Liver (tissue), 9 donors: ENCODE measurements around the gene FAT4. TPM values are rescaled to one million over a fixed set of nuclear protein-coding genes. Genes with fewer than 3 reads are reported as not detected.
A peak's percentile ranks its signal among the peaks of the same experiment; 100 is the strongest.

Experiments
- DNase-seq: peaks from one replicate; pipeline ENCODE4 v3.0.0-alpha.2; 2017; ENCODE audit warnings: low spot score
- H3K27ac ChIP-seq, 2 donors: one replicate each; pipeline ENCODE4 v1.7.0; 2013; ENCODE audit warnings: inconsistent platforms in 2 of 2, low read length in 2 of 2, control low read depth in 1 of 2, low read depth in 1 of 2, mild to moderate bottlenecking in 1 of 2
- H3K27me3 ChIP-seq, 4 donors: one replicate each; pipeline versions ENCODE4 v1.6.1 to v1.7.0; 2013; ENCODE audit warnings: low read length in 3 of 4, inconsistent platforms in 1 of 4, mild to moderate bottlenecking in 1 of 4, moderate library complexity in 1 of 4; ENCODE audit not compliant: control insufficient read depth in 4 of 4, insufficient read depth in 4 of 4
- H3K36me3 ChIP-seq, 4 donors: one replicate each; pipeline versions ENCODE4 v1.6.1 to v1.7.0; 2013; ENCODE audit warnings: low read length in 3 of 4, mild to moderate bottlenecking in 3 of 4, low read depth in 1 of 4, moderate library complexity in 1 of 4; ENCODE audit not compliant: control insufficient read depth in 4 of 4, insufficient read depth in 3 of 4
- H3K4me1 ChIP-seq, 4 donors: one replicate each; pipeline versions ENCODE4 v1.6.1 to v1.7.0; 2013; ENCODE audit warnings: low read length in 3 of 4, mild to moderate bottlenecking in 3 of 4, moderate library complexity in 1 of 4; ENCODE audit not compliant: control insufficient read depth in 4 of 4, insufficient read depth in 4 of 4
- H3K4me3 ChIP-seq, 3 donors: one replicate each; pipeline versions ENCODE4 v1.6.1 to v1.7.0; 2013; ENCODE audit warnings: low read length in 3 of 3, control low read depth in 1 of 3, low read depth in 1 of 3, mild to moderate bottlenecking in 1 of 3
- H3K9ac ChIP-seq, 2 donors: one replicate each; pipeline ENCODE4 v1.7.0; 2013; ENCODE audit warnings: low read length in 2 of 2, mild to moderate bottlenecking in 2 of 2, moderate library complexity in 2 of 2, control low read depth in 1 of 2, low read depth in 1 of 2
- H3K9me3 ChIP-seq, 4 donors: one replicate each; pipeline versions ENCODE4 v1.6.1 to v1.7.0; 2013; ENCODE audit warnings: low read length in 3 of 4; ENCODE audit not compliant: control insufficient read depth in 4 of 4
- EGR1 ChIP-seq, 2 donors: IDR thresholded peaks; 2 replicates each; pipeline ENCODE4 v1.6.1; 2016 to 2018; ENCODE audit warnings: antibody characterized with exemption in 2 of 2, low read depth in 2 of 2
- FOXA2 ChIP-seq: IDR thresholded peaks from 2 replicates; pipeline ENCODE4 v1.6.1; 2016; ENCODE audit warnings: antibody characterized with exemption
- GABPA ChIP-seq, 2 donors: IDR thresholded peaks in 1 of 2; conservative IDR thresholded peaks in 1 of 2; 2 replicates each; pipeline ENCODE4 v1.6.1; 2016; ENCODE audit warnings: antibody characterized with exemption in 2 of 2, mild to moderate bottlenecking in 1 of 2, moderate library complexity in 1 of 2
- HNF4A ChIP-seq, 2 donors: conservative IDR thresholded peaks; 2 replicates each; pipeline ENCODE4 v1.6.1; 2016; ENCODE audit warnings: antibody characterized with exemption in 2 of 2, mild to moderate bottlenecking in 2 of 2
- JUND ChIP-seq, 2 donors: IDR thresholded peaks; 2 replicates each; pipeline ENCODE4 v1.6.1; 2016; ENCODE audit warnings: antibody characterized with exemption in 2 of 2
- NR2F2 ChIP-seq: IDR thresholded peaks from 2 replicates; pipeline ENCODE4 v1.6.1; 2016; ENCODE audit warnings: antibody characterized with exemption
- RAD21 ChIP-seq, 2 donors: IDR thresholded peaks; 2 replicates each; pipeline ENCODE4 v1.6.1; 2016; ENCODE audit warnings: antibody characterized with exemption in 2 of 2, mild to moderate bottlenecking in 2 of 2
- RXRA ChIP-seq, 2 donors: IDR thresholded peaks; 2 replicates each; pipeline ENCODE4 v1.6.1; 2017 to 2018; ENCODE audit warnings: antibody characterized with exemption in 2 of 2, mild to moderate bottlenecking in 1 of 2
- SP1 ChIP-seq: IDR thresholded peaks from 2 replicates; pipeline ENCODE4 v1.6.1; 2018; ENCODE audit warnings: antibody characterized with exemption, mild to moderate bottlenecking
- TAF1 ChIP-seq: conservative IDR thresholded peaks from 2 replicates; pipeline ENCODE4 v1.6.1; 2016; ENCODE audit warnings: antibody characterized with exemption, mild to moderate bottlenecking
- YY1 ChIP-seq: IDR thresholded peaks from 2 replicates; pipeline ENCODE4 v1.6.1; 2016; ENCODE audit warnings: antibody characterized with exemption, mild to moderate bottlenecking
- WGBS: extraction: QIAGEN DNeasy Blood & Tissue Kit; methylation state at CpG from one replicate; pipeline ENCODE4 v1.1.7; 2013; 5-methylcytosine and 5-hydroxymethylcytosine counted together
- polyA plus RNA-seq, 2 donors: library from polyadenylated mRNA; stranded (reverse) in 1 of 2; unstranded in 1 of 2; fragments of 200-250 nt in 1 of 2; fragments of >200 nt in 1 of 2; fragmentation: Nextera tagmentation in 1 of 2; extraction: Ambion mirVana in 1 of 2; gene quantifications; one replicate each; pipeline versions ENCODE4 v1.2.1 to v1.2.3, GENCODE V29; 2013 to 2015
- total RNA-seq, 2 donors: library from RNA; depleted of rRNA; stranded (reverse); fragments of >200 nt; gene quantifications; one replicate each; pipeline ENCODE4 v1.2.3, GENCODE V29; 2014
- TF ChIP-seq, protein P1 (sequence below): fragments of 150-350 bp; IDR thresholded peaks from 2 replicates; pipeline ENCODE4 v1.5.1; 2017; ENCODE audit warnings: improper control_type of control experiment, low read depth, low read length; ENCODE audit not compliant: missing input control
- TF ChIP-seq, protein P2 (sequence below): IDR thresholded peaks from 2 replicates; pipeline ENCODE4 v1.6.1; 2016; ENCODE audit warnings: antibody characterized with exemption, mild to moderate bottlenecking
- TF ChIP-seq, protein P3 (sequence below): IDR thresholded peaks from 2 replicates; pipeline ENCODE4 v1.6.1; 2016; ENCODE audit warnings: antibody characterized with exemption
- TF ChIP-seq, protein P4 (sequence below): IDR thresholded peaks from 2 replicates; pipeline ENCODE4 v1.6.1; 2016; ENCODE audit warnings: antibody characterized with exemption
- donor health status: healthy.
- donor health status: healthy.
- donor health status: healthy.
- donor health status: healthy.
- donor health status: healthy.

Gene FAT4
- total and polyA plus RNA-seq, 4 donors, result 0.90 to 11.5 (median 4.1) TPM

DNA sequence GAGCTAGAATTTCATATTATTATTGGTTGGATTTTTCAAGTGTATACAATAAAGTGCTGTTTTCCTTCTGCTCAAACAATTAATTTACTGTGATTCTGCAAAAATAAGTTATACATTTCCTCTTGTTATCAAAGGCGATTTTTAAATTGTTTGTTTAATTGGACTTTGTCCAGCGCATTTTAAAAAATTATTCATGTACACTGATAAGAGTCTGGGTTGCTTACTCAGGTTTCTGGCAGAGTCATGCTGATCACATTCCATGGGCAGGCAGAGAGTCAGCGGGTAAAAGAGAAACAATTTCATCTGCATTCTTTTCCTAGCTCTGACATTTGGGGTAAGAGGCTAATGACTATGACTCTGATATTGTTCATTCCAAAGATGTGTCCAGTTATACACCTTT, 8.9 kb downstream of the FAT4 start:
- Histone ChIP-seq H3K9me3 (no peaks in the 10 kb centered on the region), H3K9ac (no peak overlapping the region), H3K4me1 (peaks cover 0 to 18% (median 9%) of the 10 kb centered on the region in 4 donors), H3K36me3 (no peaks in the 10 kb centered on the region), H3K4me3 (peak overlapping the region in 1 of 3 donors; percentile 28), H3K27ac (no peak overlapping the region), H3K27me3 (no peaks in the 10 kb centered on the region)
- no peak for DNase-seq
- 16% methylated on average over 3 of the region's 3 CpGs for WGBS
- no peak for TF ChIP-seq YY1
- TF ChIP-seq JUND (IDR thresholded peaks at IDR 0.05), result no peak
- no peak for TF ChIP-seq FOXA2
- TF ChIP-seq, protein P1, sequence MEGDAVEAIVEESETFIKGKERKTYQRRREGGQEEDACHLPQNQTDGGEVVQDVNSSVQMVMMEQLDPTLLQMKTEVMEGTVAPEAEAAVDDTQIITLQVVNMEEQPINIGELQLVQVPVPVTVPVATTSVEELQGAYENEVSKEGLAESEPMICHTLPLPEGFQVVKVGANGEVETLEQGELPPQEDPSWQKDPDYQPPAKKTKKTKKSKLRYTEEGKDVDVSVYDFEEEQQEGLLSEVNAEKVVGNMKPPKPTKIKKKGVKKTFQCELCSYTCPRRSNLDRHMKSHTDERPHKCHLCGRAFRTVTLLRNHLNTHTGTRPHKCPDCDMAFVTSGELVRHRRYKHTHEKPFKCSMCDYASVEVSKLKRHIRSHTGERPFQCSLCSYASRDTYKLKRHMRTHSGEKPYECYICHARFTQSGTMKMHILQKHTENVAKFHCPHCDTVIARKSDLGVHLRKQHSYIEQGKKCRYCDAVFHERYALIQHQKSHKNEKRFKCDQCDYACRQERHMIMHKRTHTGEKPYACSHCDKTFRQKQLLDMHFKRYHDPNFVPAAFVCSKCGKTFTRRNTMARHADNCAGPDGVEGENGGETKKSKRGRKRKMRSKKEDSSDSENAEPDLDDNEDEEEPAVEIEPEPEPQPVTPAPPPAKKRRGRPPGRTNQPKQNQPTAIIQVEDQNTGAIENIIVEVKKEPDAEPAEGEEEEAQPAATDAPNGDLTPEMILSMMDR, result no peak
- TF ChIP-seq GABPA (IDR thresholded peaks at IDR 0.05 in 1 of 2, conservative IDR thresholded peaks at IDR 0.05 in 1 of 2), result no peak
- peak; percentile 21 for TF ChIP-seq SP1
- no peak for TF ChIP-seq NR2F2
- peak in 1 of 2 donors; percentile 41 for TF ChIP-seq RAD21 (IDR thresholded peaks at IDR 0.05)
- no peak for TF ChIP-seq RXRA (IDR thresholded peaks at IDR 0.05)
- TF ChIP-seq, protein P2, sequence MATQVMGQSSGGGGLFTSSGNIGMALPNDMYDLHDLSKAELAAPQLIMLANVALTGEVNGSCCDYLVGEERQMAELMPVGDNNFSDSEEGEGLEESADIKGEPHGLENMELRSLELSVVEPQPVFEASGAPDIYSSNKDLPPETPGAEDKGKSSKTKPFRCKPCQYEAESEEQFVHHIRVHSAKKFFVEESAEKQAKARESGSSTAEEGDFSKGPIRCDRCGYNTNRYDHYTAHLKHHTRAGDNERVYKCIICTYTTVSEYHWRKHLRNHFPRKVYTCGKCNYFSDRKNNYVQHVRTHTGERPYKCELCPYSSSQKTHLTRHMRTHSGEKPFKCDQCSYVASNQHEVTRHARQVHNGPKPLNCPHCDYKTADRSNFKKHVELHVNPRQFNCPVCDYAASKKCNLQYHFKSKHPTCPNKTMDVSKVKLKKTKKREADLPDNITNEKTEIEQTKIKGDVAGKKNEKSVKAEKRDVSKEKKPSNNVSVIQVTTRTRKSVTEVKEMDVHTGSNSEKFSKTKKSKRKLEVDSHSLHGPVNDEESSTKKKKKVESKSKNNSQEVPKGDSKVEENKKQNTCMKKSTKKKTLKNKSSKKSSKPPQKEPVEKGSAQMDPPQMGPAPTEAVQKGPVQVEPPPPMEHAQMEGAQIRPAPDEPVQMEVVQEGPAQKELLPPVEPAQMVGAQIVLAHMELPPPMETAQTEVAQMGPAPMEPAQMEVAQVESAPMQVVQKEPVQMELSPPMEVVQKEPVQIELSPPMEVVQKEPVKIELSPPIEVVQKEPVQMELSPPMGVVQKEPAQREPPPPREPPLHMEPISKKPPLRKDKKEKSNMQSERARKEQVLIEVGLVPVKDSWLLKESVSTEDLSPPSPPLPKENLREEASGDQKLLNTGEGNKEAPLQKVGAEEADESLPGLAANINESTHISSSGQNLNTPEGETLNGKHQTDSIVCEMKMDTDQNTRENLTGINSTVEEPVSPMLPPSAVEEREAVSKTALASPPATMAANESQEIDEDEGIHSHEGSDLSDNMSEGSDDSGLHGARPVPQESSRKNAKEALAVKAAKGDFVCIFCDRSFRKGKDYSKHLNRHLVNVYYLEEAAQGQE, result no peak
- peak in 1 of 2 donors; percentile 43 for TF ChIP-seq HNF4A (conservative IDR thresholded peaks at IDR 0.05)
- TF ChIP-seq, protein P3, sequence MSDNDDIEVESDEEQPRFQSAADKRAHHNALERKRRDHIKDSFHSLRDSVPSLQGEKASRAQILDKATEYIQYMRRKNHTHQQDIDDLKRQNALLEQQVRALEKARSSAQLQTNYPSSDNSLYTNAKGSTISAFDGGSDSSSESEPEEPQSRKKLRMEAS, result no peak

DNA sequence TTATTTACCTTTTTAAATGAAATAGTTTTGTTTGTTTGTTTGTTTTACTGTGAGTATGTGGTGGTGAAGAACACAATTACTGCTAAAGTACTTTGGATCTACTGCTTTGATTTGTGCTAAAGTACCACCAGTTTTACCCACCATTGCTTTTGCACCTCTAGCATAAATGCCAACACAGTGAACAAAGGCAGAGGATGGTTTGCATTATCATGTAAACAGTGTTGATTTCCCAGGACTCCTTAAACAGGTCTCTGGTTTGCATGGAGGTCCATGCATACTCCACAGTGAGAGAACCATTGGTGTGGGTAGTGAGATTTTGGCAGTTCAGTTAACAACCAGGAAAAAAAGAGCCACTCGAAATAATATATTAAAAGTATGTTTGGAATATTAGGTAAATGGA, 11.0 kb downstream of the FAT4 start:
- Histone ChIP-seq H3K9me3 (no peaks in the 10 kb centered on the region), H3K4me3 (no peak overlapping the region), H3K4me1 (peaks cover under 1 to 18% (median 9%) of the 10 kb centered on the region in 4 donors), H3K9ac (no peak overlapping the region), H3K27me3 (no peaks in the 10 kb centered on the region), H3K36me3 (no peaks in the 10 kb centered on the region), H3K27ac (no peak overlapping the region)
- 90% methylated on average over 1 of the region's 1 CpG for WGBS
- TF ChIP-seq EGR1 (IDR thresholded peaks at IDR 0.05; ENCODE audit: low read depth in 2 of 2), result no peak
- no peak for TF ChIP-seq TAF1
- no peak for TF ChIP-seq HNF4A (conservative IDR thresholded peaks at IDR 0.05)
- TF ChIP-seq FOXA2, result no peak
- TF ChIP-seq JUND (IDR thresholded peaks at IDR 0.05), result no peak
- no peak for TF ChIP-seq GABPA (IDR thresholded peaks at IDR 0.05 in 1 of 2, conservative IDR thresholded peaks at IDR 0.05 in 1 of 2)
- TF ChIP-seq, protein P4, sequence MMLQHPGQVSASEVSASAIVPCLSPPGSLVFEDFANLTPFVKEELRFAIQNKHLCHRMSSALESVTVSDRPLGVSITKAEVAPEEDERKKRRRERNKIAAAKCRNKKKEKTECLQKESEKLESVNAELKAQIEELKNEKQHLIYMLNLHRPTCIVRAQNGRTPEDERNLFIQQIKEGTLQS, result no peak
- TF ChIP-seq, protein P1, result no peak
- no peak for TF ChIP-seq RXRA (IDR thresholded peaks at IDR 0.05)
- no peak for DNase-seq
